ENCODE data around the gene DDX52. TPM values are rescaled to one million over a fixed set of nuclear protein-coding genes. Genes with fewer than 3 reads are reported as not detected.
"Not testable (repeated sequence)": the region's sequence is repeated elsewhere in the genome, so short reads cannot be mapped to it uniquely, and the experiment has no call there.

DDX52 gene
- total and polyA plus RNA-seq, 2 of the 13 experiments (the other 11 are each of a cell fraction or from before 2014, with no cell fraction given) = 8.9 to 36.1 TPM

DNA sequence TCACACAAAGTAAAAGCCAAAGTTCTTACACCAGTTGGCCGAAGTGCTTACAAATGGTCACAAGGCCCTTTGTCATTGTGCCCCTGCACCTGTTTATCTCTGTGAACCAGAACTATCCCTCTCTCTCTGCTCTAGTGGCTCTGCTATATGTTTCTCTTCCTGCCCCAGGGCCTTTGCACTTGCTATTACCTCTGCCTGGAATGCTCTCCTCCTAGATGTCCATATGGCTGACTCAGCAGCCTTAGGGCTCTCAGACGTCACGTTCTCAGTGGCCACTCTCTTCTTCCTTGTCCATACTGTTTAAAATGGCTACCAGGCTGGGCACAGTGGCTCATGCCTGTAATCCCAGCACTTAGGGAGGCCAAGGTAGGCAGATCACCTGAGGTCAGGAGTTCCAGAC is 38.8 kb upstream of the DDX52 start (continued):
- TF ChIP-seq, protein P1, sequence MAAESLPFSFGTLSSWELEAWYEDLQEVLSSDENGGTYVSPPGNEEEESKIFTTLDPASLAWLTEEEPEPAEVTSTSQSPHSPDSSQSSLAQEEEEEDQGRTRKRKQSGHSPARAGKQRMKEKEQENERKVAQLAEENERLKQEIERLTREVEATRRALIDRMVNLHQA (CRISPR knock-in tag; IDR thresholded peaks at IDR 0.05) = no peak
- TF ChIP-seq ZMYM3 (CRISPR knock-in tag; IDR thresholded peaks at IDR 0.05) (peak; percentile 99), LRRFIP1 (CRISPR knock-in tag; conservative IDR thresholded peaks at IDR 0.05) (no peak), HDAC2 (CRISPR knock-in tag; IDR thresholded peaks at IDR 0.05) (peak; percentile 33; the same call in 1 of the 2 replicates), KDM1A (CRISPR knock-in tag; IDR thresholded peaks at IDR 0.05) (peak; percentile 87), CERS6 (CRISPR knock-in tag; IDR thresholded peaks at IDR 0.05) (no peak), FOXJ3 (CRISPR knock-in tag; IDR thresholded peaks at IDR 0.05; ENCODE audit: borderline replicate concordance) (no peak), ZNF615 (CRISPR knock-in tag; IDR thresholded peaks at IDR 0.05; ENCODE audit: borderline replicate concordance) (no peak), MAFF (IDR thresholded peaks at IDR 0.05; ENCODE audit: low read depth, low read length) (peak; percentile 64), ZFP36L1 (CRISPR knock-in tag; IDR thresholded peaks at IDR 0.05) (no peak)

DNA sequence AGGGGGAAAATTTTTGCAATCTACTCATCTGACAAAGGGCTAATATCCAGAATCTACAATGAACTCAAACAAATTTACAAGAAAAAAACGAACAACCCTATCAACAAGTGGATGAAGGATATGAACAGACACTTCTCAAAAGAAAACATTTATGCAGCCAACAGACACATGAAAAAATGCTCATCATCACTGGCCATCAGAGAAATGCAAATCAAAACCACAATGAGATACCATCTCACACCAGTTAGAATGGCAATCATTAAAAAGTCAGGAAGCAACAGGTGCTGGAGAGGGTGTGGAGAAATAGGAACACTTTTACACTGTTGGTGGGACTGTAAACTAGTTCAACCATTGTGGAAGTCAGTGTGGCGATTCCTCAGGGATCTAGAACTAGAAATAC is 36.7 kb upstream of the DDX52 start:
- H3K9ac ChIP-seq (ENCODE audit: insufficient read depth, low read depth, low read length); CTCF ChIA-PET (ENCODE audit: low intra/inter-chr PET ratio, low total read pairs); H3K9me3 ChIP-seq (ENCODE audit: low read length); DNase-seq (ENCODE audit: low spot score); FAIRE-seq; H2AFZ ChIP-seq (ENCODE audit: low read length); H3K4me2 ChIP-seq (ENCODE audit: low read depth, low read length); H3K36me3 ChIP-seq (replicated peaks in 1 of 2; ENCODE audit: control insufficient read depth in 1 of 2, insufficient read depth in 2 of 2, low read length in 2 of 2); BruUV-seq (replicated peaks); ATAC-seq; POLR2A ChIA-PET; H3K27me3 ChIP-seq (ENCODE audit: control insufficient read depth in 1 of 2, insufficient read depth in 2 of 2, low read length in 2 of 2); H3K4me3 ChIP-seq (replicated peaks in 1 of 3; ENCODE audit: insufficient read depth in 1 of 3, low read depth in 2 of 3, low read length in 3 of 3); H4K20me1 ChIP-seq (ENCODE audit: insufficient read depth, low read length); in situ Hi-C loops (cut with HindIII; ENCODE audit: extremely low pct_ligation_motif_present, low pct_unique_long_range_greater_than_20kb); H3K79me2 ChIP-seq (ENCODE audit: insufficient read depth, low read length); H3K27ac ChIP-seq (ENCODE audit: extremely low read length, insufficient read depth, low read length): not testable (repeated sequence)
- peaks cover 75% of the 10 kb centered on the region for H3K4me1 ChIP-seq (ENCODE audit: insufficient read depth, low read length)
- WGBS (ENCODE audit: low lambda C conversion rate) = 98% methylated on average over 2 of the region's 2 CpGs
- intact Hi-C loops (cut with micrococcal nuclease; ENCODE audit: unreplicated experiment) = loop anchor here (10.0 kb wide), 1 partner anchor 65 kb away; the partner anchor contains the start of gene HNF1B

Data from HepG2 (cell line).